ENCODE data around the gene MRPL32.

The MRPL32 gene

DNA sequence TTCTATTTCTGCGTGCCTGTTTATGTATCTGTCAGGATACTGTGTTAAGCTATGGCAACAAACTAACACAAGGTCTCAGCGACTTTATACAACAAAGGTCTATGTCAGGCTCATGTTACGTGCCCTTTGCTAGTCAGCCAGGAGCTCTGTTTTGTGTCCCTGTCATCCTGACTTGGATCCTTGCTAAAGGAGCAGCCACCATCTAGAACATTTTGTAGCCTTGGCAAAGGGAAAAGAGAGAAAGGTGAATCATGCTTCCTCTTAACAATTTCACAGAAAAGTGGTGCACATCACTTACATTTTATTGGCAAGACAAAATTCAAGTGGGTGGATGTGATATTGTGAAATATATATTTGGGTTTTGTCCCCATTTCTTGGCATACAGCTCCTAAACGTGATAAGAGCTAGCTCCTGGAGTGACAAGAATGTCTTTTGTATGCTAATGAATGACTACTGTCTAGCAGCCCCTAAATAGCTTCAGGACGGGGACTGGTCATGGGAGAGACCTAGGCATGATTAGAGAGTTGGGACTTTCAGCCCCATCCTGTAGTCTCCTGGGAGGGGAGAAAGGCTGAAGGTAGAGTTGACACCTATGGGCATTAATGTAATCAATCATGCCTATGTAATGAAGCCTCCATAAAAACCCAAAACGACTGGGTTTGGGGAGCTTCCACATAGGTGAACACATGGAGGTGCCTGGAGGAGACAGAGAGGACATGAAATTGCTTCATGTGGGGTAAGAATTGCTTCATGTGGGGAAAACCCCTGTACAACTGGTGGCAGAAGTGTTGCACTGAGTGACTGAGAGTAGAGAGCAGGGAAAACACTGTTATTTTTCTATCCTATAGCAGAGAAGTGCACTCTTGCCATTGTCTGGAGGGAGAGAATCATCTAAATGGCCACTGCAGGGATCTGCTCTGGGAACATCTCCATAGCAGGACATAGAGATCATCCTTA, 33.0 kb downstream of the MRPL32 start:
- no peak for ATAC-seq
- no peak for DNase-seq
- no peak overlapping the region for H3K4me3 Mint-ChIP-seq
- H3K27ac Mint-ChIP-seq = no peak overlapping the region
- H3K9me3 Mint-ChIP-seq = no peaks in the 10 kb centered on the region
- H3K27me3 Mint-ChIP-seq = peaks cover 14% of the 10 kb centered on the region
- H3K4me1 Mint-ChIP-seq = peaks cover 21% of the 10 kb centered on the region
- H3K36me3 Mint-ChIP-seq (ENCODE audit: low read depth) = no peaks in the 10 kb centered on the region

DNA sequence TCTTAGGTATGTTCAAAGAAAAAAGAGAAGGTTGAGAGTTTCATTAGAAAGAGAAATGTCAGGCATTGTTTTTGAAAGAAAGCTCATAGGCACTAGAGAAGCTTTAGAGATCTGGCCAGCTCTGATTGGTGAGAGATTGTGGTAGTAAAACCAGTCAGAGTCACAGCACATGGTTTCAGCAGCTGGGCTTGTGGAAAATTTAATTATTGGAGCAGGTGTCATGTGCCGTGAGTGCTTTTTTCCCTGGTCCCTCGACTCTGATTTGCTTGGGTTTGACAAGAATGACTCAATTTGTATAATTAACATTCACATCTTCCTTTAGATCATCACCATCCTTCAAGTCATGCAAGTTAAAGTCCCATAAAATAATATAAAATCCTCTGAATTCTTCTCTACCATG, 35.2 kb downstream of the MRPL32 start:
- Mint-ChIP-seq H3K36me3 (ENCODE audit: low read depth) (no peaks in the 10 kb centered on the region), H3K4me3 (no peak overlapping the region), H3K9me3 (no peaks in the 10 kb centered on the region), H3K27me3 (peaks cover 9% of the 10 kb centered on the region), H3K4me1 (peaks cover 16% of the 10 kb centered on the region), H3K27ac (no peak overlapping the region)
- no peak for ATAC-seq
- DNase-seq = no peak

GRCh38 chr7:42972699-42973500, 40.7 kb downstream of the MRPL32 start:
- ATAC-seq (no peak), DNase-seq (no peak)
- Mint-ChIP-seq H3K27me3 (peaks cover 18% of the 10 kb centered on the region), H3K4me1 (peaks cover 2% of the 10 kb centered on the region), H3K27ac (no peak overlapping the region), H3K9me3 (no peaks in the 10 kb centered on the region), H3K36me3 (ENCODE audit: low read depth) (no peaks in the 10 kb centered on the region), H3K4me3 (no peak overlapping the region)

DNA sequence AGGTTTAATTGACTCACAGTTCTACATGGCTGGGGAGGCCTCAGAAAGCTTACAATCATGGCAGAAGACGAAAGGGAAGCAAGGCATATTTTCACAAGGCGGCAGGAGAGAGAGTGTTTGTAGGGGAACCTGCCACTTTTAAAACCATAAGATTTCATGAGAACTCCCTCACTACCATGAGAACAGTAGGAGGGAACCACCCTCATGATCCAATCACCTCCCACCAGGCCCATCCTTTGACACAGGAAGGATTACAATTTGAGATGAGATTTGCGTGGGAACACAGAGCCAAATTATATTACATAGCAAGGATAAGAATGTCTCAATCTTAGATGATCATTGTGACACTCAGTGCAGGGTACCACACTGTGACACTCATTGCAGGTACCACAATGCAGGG, 44.2 kb downstream of the MRPL32 start:
- H3K27me3 Mint-ChIP-seq = peaks cover 19% of the 10 kb centered on the region
- H3K4me3 Mint-ChIP-seq = no peak overlapping the region
- no peak for DNase-seq
- H3K27ac Mint-ChIP-seq = no peak overlapping the region
- no peaks in the 10 kb centered on the region for H3K4me1 Mint-ChIP-seq
- no peak for ATAC-seq
- H3K9me3 Mint-ChIP-seq = no peaks in the 10 kb centered on the region
- H3K36me3 Mint-ChIP-seq (ENCODE audit: low read depth) = no peaks in the 10 kb centered on the region

DNA sequence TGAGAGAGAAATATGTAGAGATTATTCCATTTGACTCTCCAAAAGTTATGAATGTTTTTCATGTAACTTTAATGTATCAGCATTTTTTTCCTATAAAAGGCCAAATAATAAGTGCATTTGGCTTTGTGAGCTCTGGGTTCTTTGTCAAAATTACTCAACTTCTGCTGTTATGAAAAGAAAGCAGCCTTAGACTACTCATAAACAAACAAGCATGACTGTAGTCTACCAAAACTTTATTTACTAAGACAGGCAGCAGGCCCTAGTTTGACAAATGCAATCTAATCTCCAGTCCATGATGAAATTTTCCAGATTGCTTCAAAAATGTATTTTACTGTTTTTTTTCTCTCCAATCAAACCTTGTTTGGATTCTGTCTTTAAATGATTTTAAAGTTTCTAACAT, 46.3 kb downstream of the MRPL32 start:
- H3K4me1 Mint-ChIP-seq = no peaks in the 10 kb centered on the region
- peaks cover under 1% of the 10 kb centered on the region for H3K9me3 Mint-ChIP-seq
- H3K27ac Mint-ChIP-seq = no peak overlapping the region
- no peaks in the 10 kb centered on the region for H3K36me3 Mint-ChIP-seq (ENCODE audit: low read depth)
- peaks cover 19% of the 10 kb centered on the region for H3K27me3 Mint-ChIP-seq
- no peak for ATAC-seq
- no peak overlapping the region for H3K4me3 Mint-ChIP-seq
- no peak for DNase-seq

GRCh38 chr7:42980084-42980483, 47.9 kb downstream of the MRPL32 start:
- Mint-ChIP-seq H3K9me3 (peaks cover 10% of the 10 kb centered on the region), H3K27ac (no peak overlapping the region), H3K36me3 (ENCODE audit: low read depth) (no peaks in the 10 kb centered on the region), H3K27me3 (peaks cover 19% of the 10 kb centered on the region), H3K4me1 (no peaks in the 10 kb centered on the region), H3K4me3 (no peak overlapping the region)
- ATAC-seq = no peak
- no peak for DNase-seq

DNA sequence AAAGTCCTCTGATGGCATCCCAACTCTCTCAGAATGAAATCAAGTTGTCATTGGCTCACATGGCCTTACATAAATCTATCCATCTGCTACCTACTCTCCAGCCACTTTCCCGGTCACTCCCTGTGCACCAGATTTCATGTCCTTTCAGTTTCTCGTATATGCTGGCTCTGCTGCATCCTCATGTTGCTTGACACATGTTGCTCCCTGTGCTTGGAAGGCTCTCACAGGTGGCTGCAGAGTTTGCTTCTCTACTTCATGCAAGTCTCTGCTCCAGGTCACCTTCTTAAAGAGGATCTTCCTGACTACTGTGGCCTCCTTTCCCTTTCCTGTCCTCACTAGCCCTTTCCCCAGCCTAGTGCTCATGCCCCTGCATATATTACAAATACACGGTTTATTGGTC, 48.3 kb downstream of the MRPL32 start:
- Mint-ChIP-seq H3K27ac (no peak overlapping the region), H3K4me1 (no peaks in the 10 kb centered on the region), H3K9me3 (peaks cover 10% of the 10 kb centered on the region), H3K27me3 (peaks cover 17% of the 10 kb centered on the region), H3K36me3 (ENCODE audit: low read depth) (no peaks in the 10 kb centered on the region), H3K4me3 (no peak overlapping the region)
- no peak for ATAC-seq
- DNase-seq = no peak

- Mint-ChIP-seq H3K36me3 (ENCODE audit: low read depth) (no peaks in the 10 kb centered on the region), H3K27ac (no peak overlapping the region), H3K4me3 (no peak overlapping the region), H3K4me1 (no peaks in the 10 kb centered on the region), H3K27me3 (peaks cover 9% of the 10 kb centered on the region), H3K9me3 (peaks cover 10% of the 10 kb centered on the region)
- ATAC-seq = no peak
- no peak for DNase-seq
Observed at GRCh38 chr7:42981601-42982000, 49.4 kb downstream of the MRPL32 start.

DNA sequence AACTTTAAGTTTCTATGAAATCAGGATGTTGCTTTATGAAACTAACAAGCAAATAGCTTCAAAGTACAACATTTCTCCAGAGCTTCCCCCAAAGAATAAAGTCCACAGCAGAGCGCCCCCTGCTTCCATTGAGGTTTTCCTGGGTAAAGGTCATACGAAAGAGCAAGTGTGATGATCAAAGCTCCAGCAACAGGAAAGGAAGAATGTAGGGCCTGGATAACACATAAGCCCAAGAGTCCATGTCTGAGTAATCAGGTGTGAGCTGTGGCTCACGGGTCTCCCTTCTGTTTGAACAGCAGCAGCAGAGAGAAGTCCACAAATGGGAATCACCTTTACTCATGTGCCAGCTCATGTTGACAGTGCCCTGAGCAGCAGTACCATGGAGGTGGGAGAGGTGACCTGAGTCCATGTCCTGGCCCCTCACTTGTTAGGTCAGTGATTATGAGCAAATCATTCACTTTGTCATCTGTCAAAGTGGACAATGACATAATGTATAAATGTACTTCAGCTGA, 50.5 kb downstream of the MRPL32 start:
- ATAC-seq (no peak), DNase-seq (no peak)
- Mint-ChIP-seq H3K36me3 (ENCODE audit: low read depth) (no peaks in the 10 kb centered on the region), H3K4me3 (no peak overlapping the region), H3K27ac (no peak overlapping the region), H3K9me3 (peaks cover 10% of the 10 kb centered on the region), H3K4me1 (no peaks in the 10 kb centered on the region), H3K27me3 (peaks cover 9% of the 10 kb centered on the region)

DNA sequence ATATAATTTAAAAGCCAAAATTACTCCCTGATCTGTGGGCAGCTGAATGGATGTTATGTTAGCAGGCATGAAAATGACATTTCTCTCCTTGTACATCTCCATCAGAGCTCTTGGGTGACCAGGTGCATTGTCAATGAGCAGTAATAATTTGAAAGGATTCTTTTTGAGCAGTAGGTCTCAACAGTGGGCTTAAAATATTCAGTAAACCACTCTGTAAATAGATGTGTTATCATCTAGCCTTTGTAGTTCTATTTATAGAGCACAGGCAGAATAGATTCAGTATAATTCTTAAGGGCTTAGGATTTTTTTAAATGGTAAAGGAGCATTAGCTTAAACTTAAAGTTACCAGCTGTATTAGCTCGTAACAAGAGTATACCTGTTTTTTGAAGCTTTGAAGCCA, 52.0 kb downstream of the MRPL32 start:
- Mint-ChIP-seq H3K27me3 (peaks cover 10% of the 10 kb centered on the region), H3K4me1 (no peaks in the 10 kb centered on the region), H3K27ac (no peak overlapping the region), H3K36me3 (ENCODE audit: low read depth) (no peaks in the 10 kb centered on the region), H3K4me3 (no peak overlapping the region), H3K9me3 (peaks cover 10% of the 10 kb centered on the region)
- DNase-seq (no peak), ATAC-seq (no peak)

GRCh38 chr7:42986213-42986612, 54.0 kb downstream of the MRPL32 start:
- Mint-ChIP-seq H3K36me3 (ENCODE audit: low read depth) (no peaks in the 10 kb centered on the region), H3K4me3 (no peak overlapping the region), H3K27ac (no peak overlapping the region), H3K27me3 (peaks cover 5% of the 10 kb centered on the region), H3K9me3 (peaks cover 10% of the 10 kb centered on the region), H3K4me1 (no peaks in the 10 kb centered on the region)
- no peak for DNase-seq
- ATAC-seq = no peak

GRCh38 chr7:42986781-42987248, 54.6 kb downstream of the MRPL32 start:
- H3K4me1 Mint-ChIP-seq = no peaks in the 10 kb centered on the region
- H3K27ac Mint-ChIP-seq = no peak overlapping the region
- ATAC-seq (no peak), DNase-seq (no peak)
- H3K9me3 Mint-ChIP-seq = peaks cover 10% of the 10 kb centered on the region
- no peaks in the 10 kb centered on the region for H3K36me3 Mint-ChIP-seq (ENCODE audit: low read depth)
- H3K4me3 Mint-ChIP-seq = no peak overlapping the region
- H3K27me3 Mint-ChIP-seq = peaks cover 6% of the 10 kb centered on the region
